IMR-90 (cell line): Measurements from ENCODE around the gene SAAL1. TPM values are rescaled to one million over a fixed set of nuclear protein-coding genes. Genes with fewer than 3 reads are reported as not detected.

Source experiments
- microRNA-seq, 2 experiments: library from miRNA; stranded (forward) in 1 of 2; unstranded in 1 of 2; fragments of 10-50 nt in 1 of 2; fragments of <30 nt in 1 of 2; gene quantifications in 1 of 2; microRNA quantifications in 1 of 2; one replicate each; pipeline versions ENCODE3 to v1.1.0; 2013 to 2020; ENCODE audit not compliant: insufficient read depth in 1 of 2, insufficient read length in 1 of 2, unreplicated experiment in 1 of 2
- polyA plus RNA-seq, 3 experiments: library from polyadenylated mRNA; depleted of rRNA; stranded (reverse); fragments of >200 nt; gene quantifications; 2 replicates each; pipeline ENCODE4 v1.2.3, GENCODE V29; 2012; ENCODE audit warnings: low replicate concordance in 1 of 3
- small RNA-seq, 5 experiments: library from RNA; depleted of rRNA; stranded (forward); fragments of <200 nt; gene quantifications; one replicate each; pipeline ENCODE3, GENCODE V24; 2012
- total RNA-seq: library from RNA; depleted of rRNA; stranded (reverse); fragments of >200 nt; gene quantifications from 2 replicates; pipeline ENCODE4 v1.2.3, GENCODE V29; 2012; rRNA removed

The SAAL1 gene
- total and polyA plus RNA-seq, 2 of the 4 experiments (the other 2 are of a cell fraction) = 12.5 to 12.8 TPM

Small RNA genes lying within 50 kb of the gene (microRNA-seq; reads per million reads assigned to microRNA genes)
- not detected for gene HIGD1AP5 (ENCODE audit: insufficient read depth, insufficient read length)

Small RNA genes lying within 50 kb of the gene (small RNA-seq; reads per million reads assigned to genes)
- gene HIGD1AP5 = 0 to 0.15 (median 0) reads per million in 5 experiments

Other genes starting within 250 kb of the SAAL1 start
- gene SERGEF, start 93.0 kb downstream of the SAAL1 start, total RNA-seq = 18.1 and 19.4 TPM in 2 replicates
- 12.2 and 12.9 TPM in 2 replicates for gene SERGEF, start 93.0 kb downstream of the SAAL1 start, polyA plus RNA-seq (2012; rRNA removed)
- under 0.01 TPM in 2 replicates for gene TPH1, start 59.8 kb downstream of the SAAL1 start, total RNA-seq
- 0.01 and 0.07 TPM in 2 replicates for gene TPH1, start 59.8 kb downstream of the SAAL1 start, polyA plus RNA-seq (2012; rRNA removed)
- not detected in 2 replicates for gene MRGPRX3, start 26.5 kb upstream of the SAAL1 start, total RNA-seq
- not detected in 2 replicates for gene MRGPRX3, start 26.5 kb upstream of the SAAL1 start, polyA plus RNA-seq (2012; rRNA removed)
- under 0.01 TPM in 1 of 2 replicates, not detected in the other for gene MRGPRX4, start 66.8 kb upstream of the SAAL1 start, total RNA-seq
- gene MRGPRX4, start 66.8 kb upstream of the SAAL1 start, polyA plus RNA-seq (2012; rRNA removed) = 0.05 TPM in 1 of 2 replicates, not detected in the other
- not detected in 2 replicates for gene SAA4, start 130.7 kb upstream of the SAAL1 start, total RNA-seq
- gene SAA4, start 130.7 kb upstream of the SAAL1 start, polyA plus RNA-seq (2012; rRNA removed) = not detected in 2 replicates
- gene SAA2, start 142.6 kb upstream of the SAAL1 start, total RNA-seq = not detected in 2 replicates
- gene SAA2, start 142.6 kb upstream of the SAAL1 start, polyA plus RNA-seq (2012; rRNA removed) = not detected in 2 replicates
- gene SAA1, start 160.2 kb upstream of the SAAL1 start, total RNA-seq = not detected in 2 replicates
- not detected in 2 replicates for gene SAA1, start 160.2 kb upstream of the SAAL1 start, polyA plus RNA-seq (2012; rRNA removed)
- 28.3 and 34.7 TPM in 2 replicates for gene HPS5, start 216.1 kb upstream of the SAAL1 start, total RNA-seq
- gene HPS5, start 216.1 kb upstream of the SAAL1 start, polyA plus RNA-seq (2012; rRNA removed) = 6.2 and 7.9 TPM in 2 replicates
- 67.0 and 72.8 TPM in 2 replicates for gene GTF2H1, start 216.5 kb upstream of the SAAL1 start, total RNA-seq
- 20.7 and 25.0 TPM in 2 replicates for gene GTF2H1, start 216.5 kb upstream of the SAAL1 start, polyA plus RNA-seq (2012; rRNA removed)